Left colon (tissue), 2 donors: ENCODE measurements around the gene EPN2. TPM values are rescaled to one million over a fixed set of nuclear protein-coding genes. Genes with fewer than 3 reads are reported as not detected.
"Not testable (repeated sequence)": the region's sequence is repeated elsewhere in the genome, so short reads cannot be mapped to it uniquely, and the experiment has no call there.

ENCODE experiments used
- ATAC-seq: fragments of 200-7000 bp; cut with Tn5 transposase; one replicate; pipeline ENCODE4 v1.9.1; 2020; ENCODE audit warnings: mild to moderate bottlenecking, moderate library complexity
- DNase-seq, 2 donors: peaks; one replicate each; pipeline ENCODE4 v3.0.0-alpha.2; 2020
- intact Hi-C, 2 donors: fragments of 100-400 bp; cut with DNase I in 1 of 2; cut with micrococcal nuclease in 1 of 2; formaldehyde crosslinking; loops; one replicate each; pipeline versions ENCODE4 v1.11.2 to v1.14.0; 2022; cut with DNase I, micrococcal nuclease
- total RNA-seq, 2 donors: library from RNA; stranded (reverse); fragmentation: NEBNext Ultra II Directional; extraction: Animal tissue kit (Norgen Biotek cat#: 25700); gene quantifications; one replicate each; pipeline ENCODE4 v1.2.1, GENCODE V29; 2021
- donor health status: DM: no; HTN: no; CAD: no.
- donor health status: DM: yes; HTN: yes; CAD: no.

EPN2 gene
- total RNA-seq, 2 donors from 2014 or later = 41.0 to 45.9 TPM

DNA sequence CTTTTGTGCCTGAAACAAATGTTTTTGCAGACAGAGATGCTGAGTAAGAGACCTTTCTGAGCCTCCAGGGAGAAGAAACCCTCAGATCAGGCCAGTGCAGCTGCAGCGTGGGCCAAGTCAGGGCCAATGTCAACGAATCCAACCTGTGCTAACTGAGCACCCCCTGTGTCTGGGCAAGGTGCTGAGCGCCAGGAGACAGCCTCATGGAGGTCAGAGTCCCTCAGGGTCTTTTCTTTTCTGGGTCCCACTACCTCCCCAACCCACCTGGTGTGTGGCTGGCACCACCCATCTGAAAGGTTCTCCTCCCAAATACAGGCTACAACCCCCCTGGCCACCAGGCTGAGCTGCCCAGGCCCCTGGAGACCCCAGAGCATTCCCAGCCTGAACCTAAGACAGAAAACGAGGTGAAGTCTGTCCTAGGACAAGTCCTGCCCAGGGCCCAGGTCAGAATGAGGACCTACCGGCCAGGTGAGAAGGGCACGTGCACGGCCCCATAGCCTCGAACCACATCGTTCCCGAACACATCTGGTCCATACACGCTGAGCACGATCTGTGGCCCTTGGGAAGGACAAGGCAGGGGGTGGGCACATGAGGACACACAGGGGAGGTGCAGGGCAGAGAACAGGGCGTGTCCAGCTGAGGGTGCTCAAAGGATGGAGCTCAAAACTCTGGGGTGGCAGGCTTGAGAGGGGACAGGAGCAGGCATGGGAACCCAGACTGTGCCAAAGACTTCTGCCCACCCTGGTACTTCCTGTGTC, 110.3 kb downstream of the EPN2 start:
- DNase-seq (no peak), ATAC-seq (peak; percentile 2)
- intact Hi-C loops = no loop called here

- peak; percentile 63 for ATAC-seq
- intact Hi-C loops = no loop called here
- peak in 1 of 2 donors; percentile 25 for DNase-seq
Measured at GRCh38 chr17:19348081-19348650, 111.0 kb downstream of the EPN2 start.

GRCh38 chr17:19348806-19349205, 111.6 kb downstream of the EPN2 start:
- no peak for DNase-seq
- intact Hi-C loops = no loop called here
- ATAC-seq = no peak

DNA sequence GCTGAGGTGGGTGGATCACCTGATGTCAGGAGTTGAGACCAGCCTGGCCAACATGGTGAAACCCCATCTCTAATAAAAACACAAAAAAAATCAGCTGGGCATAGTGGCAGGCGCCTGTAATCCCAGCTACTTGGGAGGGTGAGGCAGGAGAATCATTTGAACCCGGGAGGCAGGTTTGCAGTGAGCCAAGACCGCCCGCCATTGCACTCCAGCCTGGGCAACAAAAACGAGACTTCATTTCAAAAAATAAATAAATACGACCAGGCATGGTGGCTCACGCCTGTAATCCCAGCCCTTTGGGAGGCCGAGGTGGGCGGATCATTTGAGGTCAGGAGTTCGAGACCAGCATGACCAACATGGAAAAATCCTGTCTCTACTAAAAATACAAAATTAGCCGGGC, 116.2 kb downstream of the EPN2 start:
- ATAC-seq, intact Hi-C loops, DNase-seq: not testable (repeated sequence)

DNA sequence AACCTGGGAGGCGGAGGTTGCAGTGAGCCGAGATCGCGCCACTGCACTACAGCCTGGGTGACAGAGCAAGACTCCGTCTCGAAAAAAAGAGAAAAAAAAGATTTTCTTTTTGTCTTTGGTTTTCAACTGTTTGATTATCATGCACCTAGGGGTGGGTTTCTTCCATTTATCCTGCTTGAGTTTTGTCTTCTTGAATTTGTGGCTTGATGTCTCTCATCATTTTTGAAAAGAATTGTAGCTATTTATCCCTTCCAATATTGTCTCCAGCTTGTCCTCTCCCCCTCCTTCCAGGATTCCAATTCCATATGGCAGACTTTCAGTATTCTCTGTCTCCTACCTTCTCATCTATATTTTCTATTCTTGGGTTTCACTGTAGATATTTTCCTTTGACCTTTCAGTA, 117.6 kb downstream of the EPN2 start:
- DNase-seq = no peak
- ATAC-seq = no peak
- intact Hi-C loops = no loop called here

GRCh38 chr17:19357351-19357750, 120.2 kb downstream of the EPN2 start:
- intact Hi-C loops = no loop called here
- DNase-seq = no peak
- ATAC-seq = peak; percentile 62

DNA sequence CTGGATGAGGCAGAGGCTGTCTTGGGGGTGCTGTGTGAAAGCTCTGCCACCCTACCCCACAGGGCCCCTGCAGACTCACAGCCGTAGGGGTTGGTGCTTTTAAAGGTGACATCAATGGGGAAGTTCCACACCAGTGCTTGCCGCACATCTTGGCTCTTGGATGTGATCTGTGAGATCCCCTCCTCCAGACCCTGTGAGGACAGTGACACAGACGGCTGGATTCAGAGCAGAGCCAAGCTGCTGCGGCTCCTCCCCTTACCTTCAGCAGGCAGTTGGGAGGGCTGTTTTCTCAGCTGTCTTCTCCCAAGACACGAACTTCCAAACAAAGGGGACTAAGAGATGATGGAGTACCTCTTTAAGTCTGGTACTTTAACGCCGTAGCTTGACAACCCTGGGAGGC, 120.6 kb downstream of the EPN2 start:
- DNase-seq = no peak
- no peak for ATAC-seq
- intact Hi-C loops = no loop called here

GRCh38 chr17:19359151-19359550, 122.0 kb downstream of the EPN2 start:
- DNase-seq (no peak), ATAC-seq (no peak)
- intact Hi-C loops = no loop called here

DNA sequence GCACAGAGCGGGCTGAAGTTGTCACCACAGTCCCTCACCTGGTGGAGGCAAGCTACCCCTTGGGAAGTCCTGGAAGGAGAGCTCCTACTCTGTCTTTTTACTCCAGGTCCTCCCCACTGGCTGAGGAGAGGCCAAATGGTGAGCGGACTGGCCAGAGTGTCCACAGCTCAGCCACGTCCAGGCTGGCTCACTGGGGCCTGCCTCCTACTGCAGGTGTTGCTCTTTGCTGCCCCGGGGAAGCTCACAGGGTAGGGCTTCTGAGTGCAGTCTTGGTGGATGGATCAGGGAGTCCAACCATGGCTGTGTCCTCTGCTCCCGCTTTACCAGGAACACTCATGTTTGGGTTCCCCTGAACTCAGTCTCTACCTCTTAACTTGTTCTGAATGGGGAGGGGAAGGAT, 122.7 kb downstream of the EPN2 start:
- DNase-seq = no peak
- ATAC-seq = no peak
- intact Hi-C loops = loop anchor here (10.0 kb wide), 2 partner anchors 55 to 405 kb away; partner anchors contain the start of gene RNF112 (in 1 of the 2)

DNA sequence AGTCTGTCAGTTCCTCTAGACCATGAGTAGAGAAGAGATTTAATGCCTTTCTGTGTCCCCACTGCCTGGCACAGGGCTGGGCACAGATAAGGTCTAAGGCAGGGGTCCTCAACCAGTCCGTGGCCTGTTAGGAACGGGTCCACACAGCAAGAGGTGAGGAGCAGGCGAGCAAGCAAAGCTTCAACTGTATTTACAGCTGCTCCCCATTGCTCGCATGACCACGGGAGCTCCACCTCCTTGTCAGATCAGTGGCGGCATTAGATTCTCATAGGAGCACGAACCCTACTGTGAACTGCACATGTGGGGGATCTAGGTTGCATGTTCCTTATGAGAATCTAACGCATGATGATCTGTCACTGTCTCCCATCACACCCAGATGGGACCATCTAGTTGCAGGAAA, 123.6 kb downstream of the EPN2 start:
- ATAC-seq = no peak
- no peak for DNase-seq
- intact Hi-C loops = loop anchor here (10.0 kb wide), 2 partner anchors 54 to 404 kb away; partner anchors contain the start of gene RNF112 (in 1 of the 2)

GRCh38 chr17:19361326-19361725, 124.2 kb downstream of the EPN2 start:
- no peak for DNase-seq
- no peak for ATAC-seq
- intact Hi-C loops = loop anchor here (10.0 kb wide), 2 partner anchors 53 to 403 kb away; partner anchors contain the start of gene RNF112 (in 1 of the 2)

DNA sequence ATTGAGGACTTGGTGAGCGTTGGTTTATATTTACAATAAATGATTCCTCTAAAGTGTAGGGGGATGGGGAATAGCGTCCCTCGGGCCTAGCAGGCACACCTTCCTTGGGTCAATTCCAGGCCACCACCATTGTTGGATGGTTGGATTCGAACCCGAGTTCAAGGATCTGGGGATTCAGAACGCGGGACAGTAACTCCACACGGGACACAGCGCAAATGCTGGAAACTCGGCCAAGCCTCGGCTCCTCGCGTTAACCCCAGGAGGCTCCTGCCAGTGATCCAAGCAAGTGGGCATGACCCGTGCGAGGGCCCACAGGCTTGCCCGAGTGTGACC, 124.7 kb downstream of the EPN2 start:
- ATAC-seq = no peak
- no peak for DNase-seq
- intact Hi-C loops = loop anchor here (2.0 to 10.0 kb wide), 3 partner anchors 53 to 403 kb away; partner anchors contain the start of gene RNF112 (in 1 of the 2)

- ATAC-seq = peak; percentile 94
- DNase-seq = peak; percentile 90 to 95
- intact Hi-C loops = loop anchor here (2.0 to 10.0 kb wide), 3 partner anchors 52 to 402 kb away; partner anchors contain the start of gene RNF112 (in 1 of the 2)
Measured at GRCh38 chr17:19362277-19363113, 125.3 kb downstream of the EPN2 start, which contains the start of gene B9D1. Gene B9D1, minus strand, starts transcription at chr17:19362723. Its CDS starts 154 bp downstream, at chr17:19362569.

- intact Hi-C loops = loop anchor here (2.0 to 10.0 kb wide), 3 partner anchors 52 to 402 kb away; partner anchors contain the start of gene RNF112 (in 1 of the 2)
- ATAC-seq = no peak
- no peak for DNase-seq
Measured at GRCh38 chr17:19363114-19363438, 125.9 kb downstream of the EPN2 start.

GRCh38 chr17:19363460-19364035, 126.4 kb downstream of the EPN2 start:
- DNase-seq (no peak), ATAC-seq (no peak)
- intact Hi-C loops = loop anchor here (2.0 to 10.0 kb wide), 3 partner anchors 51 to 401 kb away; partner anchors contain the start of gene RNF112 (in 1 of the 2)

- intact Hi-C loops = loop anchor here (10.0 kb wide), 2 partner anchors 50 to 400 kb away; partner anchors contain the start of gene RNF112 (in 1 of the 2)
- DNase-seq = no peak
- no peak for ATAC-seq
Measured at GRCh38 chr17:19364699-19365498, 127.7 kb downstream of the EPN2 start.

DNA sequence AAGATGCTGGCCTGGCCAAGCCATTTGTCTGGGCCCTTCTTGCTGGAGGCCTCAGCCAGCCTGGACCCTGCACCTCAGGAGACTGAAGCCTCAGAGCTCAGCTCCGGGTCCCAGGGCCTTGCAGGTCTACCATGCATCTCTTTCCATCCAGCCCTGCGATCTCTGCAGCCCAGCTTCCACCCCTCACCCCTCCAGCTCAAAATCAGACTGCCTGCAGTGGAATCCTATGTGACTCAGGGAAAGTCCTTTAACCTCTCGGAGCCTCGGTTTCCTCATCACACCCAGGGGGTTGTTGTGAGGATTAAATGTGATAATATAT, 128.3 kb downstream of the EPN2 start:
- intact Hi-C loops = loop anchor here (10.0 kb wide), 2 partner anchors 49 to 399 kb away; partner anchors contain the start of gene RNF112 (in 1 of the 2)
- DNase-seq = no peak
- ATAC-seq = no peak
